Activated T-cell treated with anti-CD3 and anti-CD28 coated beads, Interleukin-2, amount 50 U/mL, for 48 hours (primary cell): ENCODE data around the gene PLEKHA1.

Experiments
- DNase-seq, 2 experiments: peaks; one replicate each; pipeline ENCODE4 v3.0.0-alpha.2; 2020

The PLEKHA1 gene

GRCh38 chr10:122374237-122374858 is at the start of gene PLEKHA1:
TSS of gene PLEKHA1 (plus strand) at chr10:122374708. CDS start at chr10:122393201, 18,493 bp downstream.
- DNase-seq, result peak; percentile 91 to 95

- DNase-seq, result no peak
Observed at GRCh38 chr10:122325235-122325634, 49.3 kb upstream of the PLEKHA1 start.

- no peak for DNase-seq
Observed at GRCh38 chr10:122326385-122326784, 48.1 kb upstream of the PLEKHA1 start.

GRCh38 chr10:122326806-122327205 is 47.7 kb upstream of the PLEKHA1 start:
- DNase-seq, result no peak

GRCh38 chr10:122327237-122328206 is 47.0 kb upstream of the PLEKHA1 start:
- no peak for DNase-seq

- DNase-seq, result no peak
Observed at GRCh38 chr10:122328676-122329075, 45.8 kb upstream of the PLEKHA1 start.

GRCh38 chr10:122329416-122329815 is 45.1 kb upstream of the PLEKHA1 start:
- DNase-seq, result no peak

GRCh38 chr10:122331100-122331499 is 43.4 kb upstream of the PLEKHA1 start:
- DNase-seq, result no peak

- DNase-seq, result no peak
Observed at GRCh38 chr10:122331615-122332446, 42.7 kb upstream of the PLEKHA1 start.

- DNase-seq, result peak; percentile 28 to 54
Observed at GRCh38 chr10:122333037-122333436, 41.5 kb upstream of the PLEKHA1 start.

GRCh38 chr10:122336332-122336731 is 38.2 kb upstream of the PLEKHA1 start:
- DNase-seq, result no peak

GRCh38 chr10:122336961-122337360 is 37.5 kb upstream of the PLEKHA1 start:
- DNase-seq, result no peak

- DNase-seq, result no peak
Observed at GRCh38 chr10:122338609-122339441, 35.7 kb upstream of the PLEKHA1 start.

GRCh38 chr10:122341141-122341810 is 33.2 kb upstream of the PLEKHA1 start:
- DNase-seq, result no peak

GRCh38 chr10:122342293-122343134 is 32.0 kb upstream of the PLEKHA1 start:
- peak; percentile 67 for DNase-seq

- DNase-seq, result no peak
Observed at GRCh38 chr10:122343135-122343800, 31.2 kb upstream of the PLEKHA1 start.

GRCh38 chr10:122343936-122344335 is 30.6 kb upstream of the PLEKHA1 start:
- no peak for DNase-seq

GRCh38 chr10:122344741-122345258 is 29.7 kb upstream of the PLEKHA1 start:
- DNase-seq, result no peak

- DNase-seq, result no peak
Observed at GRCh38 chr10:122346326-122346950, 28.1 kb upstream of the PLEKHA1 start.
